Endometrial microvascular endothelial cells (primary cell): Measurements from ENCODE around the gene CFAP44. TPM values are rescaled to one million over a fixed set of nuclear protein-coding genes. Genes with fewer than 3 reads are reported as not detected.

Experiments
- in situ Hi-C: cut with HindIII; loops from 2 replicates; pipeline ENCODE4 v1.10.0; 2017; ENCODE audit warnings: low sequenced_read_pairs, low pct_unique_long_range_greater_than_20kb; ENCODE audit errors: inconsistent ontology term
- total RNA-seq: library from RNA; depleted of rRNA; stranded (reverse); fragments of >200 nt; gene quantifications from one replicate; pipeline ENCODE4 v1.2.3, GENCODE V29; 2015; ENCODE audit errors: inconsistent ontology term

Gene CFAP44
- total RNA-seq, 1 donor from 2014 or later, result 1.2 TPM

- in situ Hi-C loops, result no loop called here
These were observed 36.1 kb downstream of the CFAP44 start for GRCh38 chr3:113405180-113405579.

- in situ Hi-C loops, result no loop called here
These were observed 36.7 kb downstream of the CFAP44 start for GRCh38 chr3:113404637-113405036.

Other genes starting within 250 kb of the CFAP44 start
- 16.4 TPM for gene BOC, start 229.9 kb downstream of the CFAP44 start, total RNA-seq
- 2.9 TPM for gene SPICE1, start 73.7 kb upstream of the CFAP44 start, total RNA-seq
- not detected for gene SIDT1, start 91.1 kb upstream of the CFAP44 start, total RNA-seq